Endothelial cell of umbilical vein (primary cell): ENCODE data around the gene WDR82. TPM values are rescaled to one million over a fixed set of nuclear protein-coding genes. Genes with fewer than 3 reads are reported as not detected.

Experiments used
- BruUV-seq: library from RNA; stranded (reverse); fragments of 400-500 nt; replicated peaks from 2 replicates; lab custom pipeline; 2021; lab: Mats Ljungman, UMichigan
- CTCF ChIA-PET: fragments of 300-600, 350-600 bp; sonication (Branson Sonifier 250); formaldehyde crosslinking; loops from one replicate; lab custom pipeline; 2021; ENCODE audit warnings: antibody characterized with exemption, inconsistent platforms; lab: Charles Lee
- POLR2A ChIA-PET: fragments of 300-600, 350-600 bp; sonication (Branson Sonifier 250); formaldehyde crosslinking; loops from one replicate; lab custom pipeline; 2021; ENCODE audit warnings: antibody characterized with exemption, inconsistent platforms; lab: Charles Lee
- DNase-seq: peaks from one replicate; pipeline ENCODE4 v3.0.0-alpha.2; 2011; ENCODE audit warnings: low read depth, low spot score
- FAIRE-seq: peaks from 2 replicates; lab custom pipeline; 2011; peaks lifted over from hg19 to GRCh38; lab: Jason Lieb, UNC
- H2AFZ ChIP-seq: 2 replicates; pipeline ENCODE4 v1.6.0; 2012; ENCODE audit warnings: low read depth, low read length, control low read depth, inconsistent platforms
- H3K27ac ChIP-seq: 2 replicates; pipeline ENCODE4 v1.5.1; 2011; ENCODE audit warnings: low read depth, mild to moderate bottlenecking, control low read depth, low read length, moderate library complexity; ENCODE audit not compliant: insufficient read depth
- H3K27me3 ChIP-seq, 2 experiments: 2 replicates each; pipeline versions ENCODE4 v1.6.0 to v1.6.1; 2011; ENCODE audit warnings: low read length in 2 of 2, mixed read lengths in 1 of 2; ENCODE audit not compliant: control insufficient read depth in 2 of 2, insufficient read depth in 2 of 2
- H3K36me3 ChIP-seq, 2 experiments: 2 replicates in 1 of 2; 3 replicates in 1 of 2; pipeline ENCODE4 v1.5.1; 2011; ENCODE audit warnings: low read length in 2 of 2, mild to moderate bottlenecking in 1 of 2, moderate library complexity in 1 of 2; ENCODE audit not compliant: control insufficient read depth in 2 of 2, insufficient read depth in 2 of 2; ENCODE audit errors: extremely low read depth in 1 of 2
- H3K4me1 ChIP-seq: 3 replicates; pipeline ENCODE4 v1.5.1; 2011; ENCODE audit warnings: mild to moderate bottlenecking, low read length; ENCODE audit not compliant: control insufficient read depth, insufficient read depth; ENCODE audit errors: extremely low read depth
- H3K4me2 ChIP-seq: 2 replicates; pipeline ENCODE4 v1.6.1; 2011; ENCODE audit warnings: low read length, control low read depth, mixed read lengths; ENCODE audit not compliant: insufficient read depth
- H3K4me3 ChIP-seq, 3 experiments: fragments of 200-600 bp in 1 of 3; sonication (generic), shearing (Covaris generic) in 1 of 3; replicated peaks in 1 of 3; 2 replicates each; pipeline ENCODE4 v1.5.1; 2011 to 2016; ENCODE audit warnings: control low read depth in 3 of 3, low read length in 3 of 3, mild to moderate bottlenecking in 2 of 3, inconsistent platforms in 1 of 3, low read depth in 1 of 3, moderate library complexity in 1 of 3; ENCODE audit not compliant: insufficient read depth in 1 of 3
- H3K79me2 ChIP-seq: 2 replicates; pipeline ENCODE4 v1.6.0; 2012; ENCODE audit warnings: low read length, inconsistent platforms; ENCODE audit not compliant: control insufficient read depth, insufficient read depth
- H3K9ac ChIP-seq: replicated peaks from 2 replicates; pipeline ENCODE3; 2011; ENCODE audit warnings: low read length, control low read depth; ENCODE audit not compliant: insufficient read depth; ENCODE audit errors: extremely low read depth
- H3K9me1 ChIP-seq: replicated peaks from 3 replicates; pipeline ENCODE4 v1.6.0; 2011; ENCODE audit warnings: mild to moderate bottlenecking, low read length; ENCODE audit not compliant: control insufficient read depth, insufficient read depth; ENCODE audit errors: extremely low read depth
- H3K9me3 ChIP-seq: replicated peaks from 2 replicates; pipeline ENCODE4 v1.5.1; 2012; ENCODE audit warnings: low read length, inconsistent platforms; ENCODE audit not compliant: control insufficient read depth, insufficient read depth
- H4K20me1 ChIP-seq: replicated peaks from 2 replicates; pipeline ENCODE3; 2011; ENCODE audit warnings: mild to moderate bottlenecking, low read length; ENCODE audit not compliant: control insufficient read depth, insufficient read depth; ENCODE audit errors: extremely low read depth
- EZH2 ChIP-seq: IDR thresholded peaks from 2 replicates; pipeline ENCODE4 v1.6.1; 2012; ENCODE audit warnings: borderline replicate concordance, low read depth, mild to moderate bottlenecking, moderate library complexity, low read length, inconsistent platforms; ENCODE audit not compliant: severe bottlenecking
- FOS ChIP-seq: IDR thresholded peaks from 2 replicates; pipeline ENCODE4 v1.6.1; 2011; ENCODE audit warnings: mild to moderate bottlenecking, low read length, moderate library complexity, borderline replicate concordance; ENCODE audit not compliant: insufficient read depth
- GATA2 ChIP-seq: IDR thresholded peaks from 2 replicates; pipeline ENCODE4 v1.7.0; 2011; ENCODE audit warnings: low read depth, mild to moderate bottlenecking, moderate library complexity, mixed read lengths, low read length; ENCODE audit not compliant: insufficient read length, insufficient read depth
- JUN ChIP-seq: IDR thresholded peaks from 2 replicates; pipeline ENCODE4 v1.6.1; 2011; ENCODE audit warnings: borderline replicate concordance, low read depth; ENCODE audit not compliant: insufficient read length, insufficient read depth
- MYC ChIP-seq: IDR thresholded peaks from one replicate; pipeline ENCODE4 v1.6.1; 2011; ENCODE audit warnings: mild to moderate bottlenecking, low read depth, low read length
- POLR2A ChIP-seq: IDR thresholded peaks from 2 replicates; pipeline ENCODE4 v1.6.1; 2012; ENCODE audit warnings: low read depth, mild to moderate bottlenecking, control low read depth, low read length
- POLR2AphosphoS5 ChIP-seq: IDR thresholded peaks from 2 replicates; pipeline ENCODE4 v1.6.1; 2012; ENCODE audit warnings: low read depth, mild to moderate bottlenecking, control low read depth, low read length, moderate library complexity; ENCODE audit not compliant: insufficient read depth
- dilution Hi-C: fragments of 300-500 bp; cut with MboI; formaldehyde crosslinking; loops from one replicate; pipeline ENCODE4 v1.15.0; 2019; ENCODE audit warnings: low sequenced_read_pairs; ENCODE audit not compliant: extremely low pct_ligation_motif_present
- intact Hi-C: fragments of 100-400 bp; cut with micrococcal nuclease; formaldehyde crosslinking; loops from one replicate; pipeline ENCODE4 v1.10.0; 2022
- polyA plus RNA-seq, 4 experiments: library from polyadenylated mRNA; depleted of rRNA in 3 of 4; stranded (reverse) in 3 of 4; unstranded in 1 of 4; fragments of >200 nt; gene quantifications; 2 replicates each; pipeline versions ENCODE4 v1.2.1 to v1.2.3, GENCODE V29; 2011 to 2012; ENCODE audit warnings: missing spikeins in 1 of 4
- total RNA-seq: library from RNA; stranded (reverse); gene quantifications from 2 replicates; pipeline ENCODE4 v1.2.3, GENCODE V29; 2021
- TF ChIP-seq, protein P1 (sequence below): IDR thresholded peaks from 2 replicates; pipeline ENCODE4 v1.6.1; 2011; ENCODE audit not compliant: insufficient read depth, insufficient read length
- TF ChIP-seq, protein P2 (sequence below), 2 donors: IDR thresholded peaks; 1 replicate in 1 of 2; 2 replicates in 1 of 2; pipeline ENCODE4 v1.5.1; 2011; ENCODE audit warnings: low read length in 2 of 2, mild to moderate bottlenecking in 2 of 2, moderate library complexity in 2 of 2, control low read depth in 1 of 2, inconsistent platforms in 1 of 2, low read depth in 1 of 2; ENCODE audit not compliant: insufficient read depth in 1 of 2; ENCODE audit errors: extremely low read depth in 1 of 2

WDR82 gene
- total and polyA plus RNA-seq, 2 donors (not counting 3 experiments of a cell fraction or from before 2014, with no cell fraction given), result 39.9 to 71.3 TPM

DNA sequence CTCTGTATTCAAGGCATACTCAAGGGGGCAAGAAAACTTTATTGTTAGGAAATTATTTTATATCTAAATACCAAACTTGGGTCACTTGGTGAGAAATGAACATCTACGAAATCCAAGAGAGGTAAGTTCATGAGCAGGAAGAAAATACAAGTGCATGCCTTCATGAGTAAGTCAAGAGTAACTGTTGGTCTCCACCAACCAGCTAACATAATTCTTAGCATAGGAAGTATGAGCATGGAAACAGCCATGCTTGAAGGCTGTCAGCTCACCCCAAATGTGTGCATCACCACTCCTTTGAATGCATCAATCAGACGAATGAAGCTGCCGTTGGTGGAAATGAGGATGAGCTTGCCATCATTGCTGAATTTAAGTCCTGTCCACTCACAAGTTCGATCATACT is 19.0 kb downstream of the WDR82 start:
- no peak overlapping the region for H3K9ac ChIP-seq
- H3K4me1 ChIP-seq, result peaks cover 15% of the 10 kb centered on the region
- POLR2A ChIA-PET, result interaction anchor here (0.9 kb wide), 1 partner anchor 19 kb away, joined by 5 read pairs; the partner anchor contains the start of gene WDR82
- intact Hi-C loops (loop anchor here (1.0 kb wide), 1 partner anchor 11 kb away; no protein-coding TSS in a partner anchor), dilution Hi-C loops (no loop called here)
- no peak overlapping the region for H3K4me2 ChIP-seq
- no peaks in the 10 kb centered on the region for H3K27me3 ChIP-seq
- DNase-seq, result no peak
- no peaks in the 10 kb centered on the region for H4K20me1 ChIP-seq
- peaks cover 57% of the 10 kb centered on the region for H3K79me2 ChIP-seq
- FAIRE-seq, result no peak
- BruUV-seq, result no TSS peak
- H3K4me3 ChIP-seq, result no peak overlapping the region
- H3K36me3 ChIP-seq, result peaks cover 50 to 53% of the 10 kb centered on the region in 2 experiments
- no peak overlapping the region for H2AFZ ChIP-seq
- H3K9me1 ChIP-seq, result no peaks in the 10 kb centered on the region
- CTCF ChIA-PET, result interaction anchor here (0.9 to 4.2 kb wide), 11 partner anchors 12 to 187 kb away, joined by 3 to 25 read pairs (median 5); partner anchors contain the start of genes PPM1M, TWF2 and WDR82
- H3K9me3 ChIP-seq, result no peaks in the 10 kb centered on the region
- H3K27ac ChIP-seq, result peak overlapping the region; percentile 54
- TF ChIP-seq POLR2A (no peak), JUN (no peak), EZH2 (no peak), FOS (no peak), MYC (no peak), POLR2AphosphoS5 (no peak), GATA2 (no peak)
- TF ChIP-seq, protein P1, sequence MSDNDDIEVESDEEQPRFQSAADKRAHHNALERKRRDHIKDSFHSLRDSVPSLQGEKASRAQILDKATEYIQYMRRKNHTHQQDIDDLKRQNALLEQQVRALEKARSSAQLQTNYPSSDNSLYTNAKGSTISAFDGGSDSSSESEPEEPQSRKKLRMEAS, result no peak
- TF ChIP-seq, protein P2, sequence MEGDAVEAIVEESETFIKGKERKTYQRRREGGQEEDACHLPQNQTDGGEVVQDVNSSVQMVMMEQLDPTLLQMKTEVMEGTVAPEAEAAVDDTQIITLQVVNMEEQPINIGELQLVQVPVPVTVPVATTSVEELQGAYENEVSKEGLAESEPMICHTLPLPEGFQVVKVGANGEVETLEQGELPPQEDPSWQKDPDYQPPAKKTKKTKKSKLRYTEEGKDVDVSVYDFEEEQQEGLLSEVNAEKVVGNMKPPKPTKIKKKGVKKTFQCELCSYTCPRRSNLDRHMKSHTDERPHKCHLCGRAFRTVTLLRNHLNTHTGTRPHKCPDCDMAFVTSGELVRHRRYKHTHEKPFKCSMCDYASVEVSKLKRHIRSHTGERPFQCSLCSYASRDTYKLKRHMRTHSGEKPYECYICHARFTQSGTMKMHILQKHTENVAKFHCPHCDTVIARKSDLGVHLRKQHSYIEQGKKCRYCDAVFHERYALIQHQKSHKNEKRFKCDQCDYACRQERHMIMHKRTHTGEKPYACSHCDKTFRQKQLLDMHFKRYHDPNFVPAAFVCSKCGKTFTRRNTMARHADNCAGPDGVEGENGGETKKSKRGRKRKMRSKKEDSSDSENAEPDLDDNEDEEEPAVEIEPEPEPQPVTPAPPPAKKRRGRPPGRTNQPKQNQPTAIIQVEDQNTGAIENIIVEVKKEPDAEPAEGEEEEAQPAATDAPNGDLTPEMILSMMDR (IDR thresholded peaks at IDR 0.05; ENCODE audit: extremely low read depth in 1 of 2, insufficient read depth in 1 of 2, low read depth in 1 of 2, low read length in 2 of 2), result no peak
